GM18508 (cell line): ENCODE measurements around the gene NOC2L.

Source experiments
- ATAC-seq: cut with Tn5 transposase; IDR thresholded peaks from one replicate; pipeline ENCODE4 v1.9.1; 2021; ENCODE audit warnings: moderate number of reproducible peaks; ENCODE audit not compliant: insufficient read depth, unreplicated experiment

The NOC2L gene

DNA sequence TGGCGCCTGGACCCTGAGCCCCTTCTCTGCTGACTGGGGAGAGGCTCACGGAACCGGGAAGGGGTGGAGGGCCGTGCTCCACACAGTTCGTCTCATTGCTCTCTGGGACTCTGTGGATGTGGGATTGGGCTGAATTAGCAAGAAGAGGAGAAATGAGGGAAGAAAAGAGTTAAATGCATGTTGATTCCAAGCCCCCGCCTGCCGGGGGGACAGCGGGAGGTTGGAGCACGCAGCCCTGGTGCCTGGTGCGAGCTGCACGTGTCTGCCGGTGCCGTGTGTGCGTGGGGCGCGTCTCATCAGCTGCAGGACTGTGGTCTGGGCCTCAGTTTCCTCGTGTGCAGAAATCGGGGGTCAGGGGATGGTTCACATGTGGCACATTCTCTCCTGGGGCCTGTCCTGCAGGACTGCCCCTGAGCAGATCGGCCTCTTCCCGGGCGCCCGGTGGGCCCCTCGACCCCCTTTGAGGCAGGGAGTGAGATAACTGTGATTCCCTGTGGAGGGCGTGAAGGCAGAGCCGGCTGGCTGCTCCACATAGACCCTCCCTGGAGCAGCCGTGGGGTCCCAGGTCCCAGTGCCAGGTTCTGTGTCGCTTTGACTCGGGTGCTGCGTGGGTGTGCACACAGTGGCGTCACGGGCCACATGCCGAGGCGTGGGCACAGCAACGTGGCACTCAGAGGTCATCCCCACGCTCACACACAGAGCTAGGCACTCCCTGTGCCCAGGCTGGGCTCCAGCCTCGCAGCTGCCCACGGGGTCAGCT lies 23.9 kb downstream of the NOC2L start:
- no peak for ATAC-seq

GRCh38 chr1:933603-933940 lies 25.5 kb downstream of the NOC2L start:
- no peak for ATAC-seq

GRCh38 chr1:932776-933602 lies 26.1 kb downstream of the NOC2L start:
- no peak for ATAC-seq

DNA sequence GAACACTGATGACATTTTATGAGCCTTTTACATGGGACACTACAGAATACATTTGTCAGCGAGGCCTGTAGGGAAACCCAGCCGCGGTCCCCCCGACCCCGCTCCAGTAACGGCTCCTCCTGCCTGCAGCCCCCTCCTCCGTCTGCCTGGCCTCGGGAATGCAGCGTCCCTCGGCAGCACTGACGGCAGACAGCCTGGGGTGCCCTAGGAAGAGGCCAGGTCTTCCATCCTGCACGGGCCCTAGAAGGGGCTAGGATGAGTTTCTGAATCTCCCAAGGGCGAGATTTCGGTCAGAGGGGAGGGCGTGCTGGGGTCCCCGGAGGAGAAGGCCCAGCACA lies 26.9 kb downstream of the NOC2L start:
- ATAC-seq = no peak

- no peak for ATAC-seq
Observed at GRCh38 chr1:931380-932172, 27.5 kb downstream of the NOC2L start.

DNA sequence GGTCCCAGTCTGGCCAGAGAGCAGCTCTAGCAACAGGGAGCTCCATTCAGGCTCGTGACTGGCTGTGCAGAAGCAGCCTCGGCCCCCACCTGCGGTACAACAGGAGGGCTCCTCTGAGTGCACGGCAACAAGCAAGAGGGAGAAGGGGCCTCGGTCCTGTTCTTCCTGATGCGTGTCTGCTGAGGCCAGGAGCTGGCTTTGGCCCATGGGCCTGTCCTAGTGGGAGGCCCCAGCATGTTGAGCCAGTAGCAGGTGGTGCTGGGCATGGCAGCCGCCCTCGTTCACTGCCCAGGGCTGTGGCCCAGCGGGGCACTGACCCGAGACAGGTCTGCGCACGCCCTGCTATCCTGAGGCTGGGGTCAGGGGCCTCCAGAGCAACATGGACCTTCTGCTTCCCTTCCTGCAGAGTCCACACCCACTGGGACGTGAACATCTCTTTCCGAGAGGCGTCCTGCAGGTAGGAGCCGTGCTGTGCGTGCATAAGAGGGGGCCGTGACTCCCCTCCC lies 28.4 kb downstream of the NOC2L start:
- ATAC-seq = no peak

- ATAC-seq = no peak
Observed at GRCh38 chr1:929712-930632, 29.1 kb downstream of the NOC2L start.

DNA sequence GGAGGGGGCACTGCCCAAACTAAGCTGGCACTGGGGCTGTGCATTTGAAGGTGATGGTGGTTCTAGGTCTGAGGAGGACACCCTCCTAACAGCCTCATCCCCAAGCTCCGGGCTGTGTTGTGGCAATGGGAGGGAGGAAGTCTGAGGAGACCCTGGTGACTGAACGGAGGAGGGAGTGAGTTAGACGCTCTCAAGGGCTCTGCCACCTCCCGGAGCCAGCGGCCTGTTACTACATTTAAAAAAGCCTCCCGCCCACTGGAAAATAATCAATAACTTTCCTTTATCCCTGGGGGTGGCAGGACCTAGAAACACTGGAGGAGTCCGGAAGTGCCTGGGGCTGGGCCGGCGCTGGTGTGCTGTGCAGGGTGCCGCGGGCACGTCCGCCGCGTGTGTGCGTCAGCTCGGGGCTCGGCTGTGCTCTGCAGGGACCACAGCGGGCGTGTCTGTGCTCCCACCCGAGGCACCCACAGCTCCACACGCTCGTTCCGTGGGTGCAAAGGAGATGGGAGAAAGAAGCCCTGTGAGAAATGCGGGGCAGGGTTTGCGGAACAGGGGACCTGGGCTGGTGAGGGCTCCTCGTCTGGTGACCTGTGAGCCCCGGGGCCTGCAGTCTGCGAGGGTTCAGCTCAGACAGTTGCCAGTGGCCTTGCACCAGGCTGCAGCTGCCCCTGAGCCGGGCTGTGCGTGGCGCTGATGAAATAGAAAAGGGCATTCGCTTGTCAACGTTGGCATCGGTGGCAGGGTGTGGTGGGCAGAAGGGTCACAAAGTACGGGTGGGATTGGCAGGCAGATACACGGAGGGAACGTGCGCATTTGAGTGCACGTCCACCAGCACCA lies 30.0 kb downstream of the NOC2L start:
- ATAC-seq = no peak

- ATAC-seq = no peak
Observed at GRCh38 chr1:927748-928147, 31.3 kb downstream of the NOC2L start.

DNA sequence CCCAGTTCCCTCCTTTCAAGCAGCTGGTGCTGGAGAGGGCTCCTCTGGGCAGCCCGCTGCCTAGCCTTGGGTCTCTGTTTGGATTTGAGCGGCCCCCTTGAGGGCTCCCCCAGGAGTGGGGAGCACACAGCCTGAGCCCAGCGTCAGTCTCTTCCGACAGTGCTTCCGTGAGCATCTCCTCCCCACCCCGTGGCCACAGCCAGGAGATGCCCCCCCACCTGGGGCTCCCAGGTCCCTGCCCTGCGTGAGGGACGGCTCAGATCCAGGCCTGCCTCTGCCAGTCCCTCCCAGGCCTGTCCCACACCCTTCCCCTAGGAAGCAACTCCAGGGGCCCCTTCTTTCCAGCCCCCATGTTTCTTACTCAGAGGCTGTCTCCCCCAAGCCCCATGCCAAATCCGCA lies 31.8 kb downstream of the NOC2L start:
- no peak for ATAC-seq

DNA sequence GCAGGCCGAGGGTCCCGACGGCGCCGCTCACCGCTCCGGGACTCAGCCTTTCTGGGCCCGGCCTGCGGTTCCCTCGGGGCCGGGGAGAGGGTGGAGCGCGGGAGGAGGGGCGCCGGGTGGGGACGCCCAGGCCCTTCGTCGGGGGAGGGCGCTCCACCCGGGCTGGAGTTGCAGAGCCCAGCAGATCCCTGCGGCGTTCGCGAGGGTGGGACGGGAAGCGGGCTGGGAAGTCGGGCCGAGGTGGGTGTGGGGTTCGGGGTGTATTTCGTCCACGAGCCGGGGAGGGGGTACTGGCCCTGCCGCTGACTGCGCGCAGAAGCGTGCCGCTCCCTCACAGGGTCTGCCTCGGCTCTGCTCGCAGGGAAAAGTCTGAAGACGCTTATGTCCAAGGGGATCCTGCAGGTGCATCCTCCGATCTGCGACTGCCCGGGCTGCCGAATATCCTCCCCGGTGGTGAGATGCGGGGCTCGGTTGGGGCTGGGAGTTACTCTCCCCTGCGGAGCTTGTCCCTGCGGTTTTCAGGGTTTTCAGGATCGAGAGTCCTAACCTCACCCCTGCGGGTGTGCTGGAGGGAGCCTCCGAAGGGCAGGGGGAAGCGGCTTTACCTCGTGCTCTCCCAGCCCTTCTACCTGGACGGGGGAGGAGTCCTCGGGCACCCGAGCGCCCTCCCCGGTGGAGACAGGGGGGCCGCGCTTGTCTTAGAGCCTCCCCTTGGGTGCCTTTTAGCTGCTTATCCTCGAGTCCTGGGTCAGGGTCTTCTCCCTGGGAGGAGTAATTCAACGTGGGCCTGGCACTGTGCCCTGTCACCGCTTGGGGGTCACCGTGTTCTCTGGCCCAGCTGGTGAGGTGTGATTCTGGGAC lies 33.3 kb downstream of the NOC2L start:
- ATAC-seq = no peak

DNA sequence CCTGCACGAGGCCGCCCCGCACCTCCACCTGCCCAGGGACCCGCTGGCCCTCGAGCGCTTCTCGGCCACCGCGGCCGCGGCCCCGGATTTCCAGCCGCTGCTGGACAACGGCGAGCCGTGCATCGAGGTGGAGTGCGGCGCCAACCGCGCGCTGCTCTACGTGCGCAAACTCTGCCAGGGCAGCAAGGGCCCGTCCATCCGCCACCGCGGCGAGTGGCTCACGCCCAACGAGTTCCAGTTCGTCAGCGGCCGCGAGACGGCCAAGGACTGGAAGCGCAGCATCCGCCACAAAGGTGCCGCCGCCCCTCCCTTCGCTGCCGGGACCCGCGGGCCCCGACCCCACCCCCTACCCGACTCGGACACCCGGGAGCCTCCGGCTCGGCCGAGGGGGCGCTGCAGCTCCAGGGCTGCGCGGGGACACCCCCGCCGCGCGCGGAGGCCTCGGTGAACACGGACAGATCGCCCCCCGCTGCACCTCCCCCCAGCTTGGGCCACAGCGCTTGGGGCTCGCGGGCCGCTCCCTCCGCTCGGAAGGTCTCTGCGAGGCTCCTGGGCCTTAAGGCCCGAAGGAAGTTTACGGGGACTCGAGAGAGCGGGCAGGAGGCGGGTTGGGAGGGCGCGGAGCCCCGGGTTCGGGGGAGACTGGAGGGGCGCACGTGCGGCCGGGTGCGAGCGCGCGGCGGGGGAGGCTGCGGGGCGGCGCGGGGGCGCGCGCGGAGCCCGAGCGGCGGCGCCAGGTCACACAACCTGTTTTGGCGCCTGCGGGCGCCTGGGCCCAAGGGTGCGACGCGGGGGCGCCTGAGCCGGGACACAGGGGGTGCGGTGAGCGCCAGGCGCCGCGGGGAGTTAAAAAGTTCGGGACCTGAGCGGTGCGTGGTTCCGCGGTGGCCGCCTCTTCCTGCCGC lies 34.1 kb downstream of the NOC2L start:
- no peak for ATAC-seq

- ATAC-seq = no peak
Observed at GRCh38 chr1:923991-924655, 34.9 kb downstream of the NOC2L start.

DNA sequence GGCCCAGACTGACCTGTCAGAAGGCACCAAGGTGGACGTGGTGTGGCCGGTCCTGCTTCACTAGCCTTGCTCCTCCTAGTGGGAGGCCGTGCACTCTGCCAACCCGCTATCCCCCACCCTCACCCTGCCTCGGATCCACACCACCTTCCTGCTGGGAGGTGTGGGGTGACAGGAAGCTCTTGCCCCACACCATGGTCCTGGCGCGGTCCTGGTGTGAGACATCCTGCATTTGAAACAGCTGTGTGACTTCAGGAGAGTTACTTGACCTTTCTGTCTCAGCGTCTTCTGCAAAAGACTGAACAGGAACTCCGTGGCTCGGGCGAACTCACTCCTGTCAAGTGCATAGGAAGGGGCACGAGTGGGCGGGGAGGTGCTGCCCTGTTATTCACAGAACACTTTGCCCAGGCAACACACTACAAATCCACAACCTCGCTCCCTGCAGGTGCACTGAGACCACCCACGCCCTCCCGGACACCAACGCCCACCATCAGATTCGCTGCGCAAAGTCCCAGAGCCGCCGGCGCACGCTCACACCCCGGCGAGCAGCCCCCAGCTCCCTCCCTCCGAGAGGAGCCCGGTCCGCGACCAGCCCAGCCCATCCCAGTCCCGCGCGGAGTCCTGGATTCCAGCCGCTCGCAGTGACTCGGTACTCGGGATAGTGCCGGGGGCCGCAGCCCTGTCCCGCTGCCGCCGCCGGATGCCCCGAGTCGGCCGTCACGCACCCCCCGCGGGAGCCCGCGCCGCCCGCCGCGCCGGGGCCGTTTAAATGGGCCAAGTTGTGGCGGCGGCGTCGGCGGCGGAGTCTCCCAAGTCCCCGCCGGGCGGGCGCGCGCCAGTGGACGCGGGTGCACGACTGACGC lies 35.7 kb downstream of the NOC2L start, which contains the start of gene SAMD11:
Gene SAMD11, plus strand, starts transcription at position 793 of the 860 bp plus-strand sequence. CDS start 509 bp downstream, outside the sequence.
- no peak for ATAC-seq

GRCh38 chr1:921011-921837 lies 37.8 kb downstream of the NOC2L start:
- no peak for ATAC-seq
